WTC11 (cell line): Measurements from ENCODE around the gene ATP5PF. TPM values are rescaled to one million over a fixed set of nuclear protein-coding genes. Genes with fewer than 3 reads are reported as not detected.
A peak's percentile ranks its signal among the peaks of the same experiment; 100 is the strongest.

Experiments used
- ATAC-seq: fragments of 200-7000 bp; cut with Tn5 transposase; 2 replicates; pipeline ENCODE4 v1.10.0; 2021; ENCODE audit warnings: mild to moderate bottlenecking, moderate library complexity
- CTCF ChIA-PET: fragments of 300-600 bp; sonication (Branson Sonifier 250); formaldehyde crosslinking; loops from one replicate; lab custom pipeline; 2021; ENCODE audit warnings: antibody characterized with exemption; lab: Charles Lee
- POLR2A ChIA-PET: fragments of 350-600 bp; sonication (Branson Sonifier 250); formaldehyde crosslinking; loops from one replicate; lab custom pipeline; 2021; ENCODE audit warnings: antibody characterized with exemption; lab: Charles Lee
- DNase-seq: peaks from one replicate; pipeline ENCODE4 v3.0.0; 2021; ENCODE audit warnings: low spot score
- H3K27ac Mint-ChIP-seq: 2 replicates; pipeline ENCODE4 v1.8.0; 2021; ENCODE audit warnings: mixed read lengths
- H3K27me3 Mint-ChIP-seq: 2 replicates; pipeline ENCODE4 v1.8.0; 2021; ENCODE audit warnings: low read depth, mild to moderate bottlenecking, moderate library complexity, mixed read lengths
- H3K36me3 Mint-ChIP-seq: 2 replicates; pipeline ENCODE4 v1.8.0; 2021; ENCODE audit warnings: mixed read lengths
- H3K4me1 Mint-ChIP-seq: 2 replicates; pipeline ENCODE4 v1.8.0; 2022; ENCODE audit warnings: mixed read lengths
- H3K4me3 Mint-ChIP-seq: 2 replicates; pipeline ENCODE4 v1.8.0; 2021; ENCODE audit warnings: mild to moderate bottlenecking, moderate library complexity, mixed read lengths
- H3K9me3 Mint-ChIP-seq: 2 replicates; pipeline ENCODE4 v1.8.0; 2021; ENCODE audit warnings: mixed read lengths
- ARID4B ChIP-seq: sonication (generic); formaldehyde crosslinking; IDR thresholded peaks from 2 replicates; pipeline ENCODE4 v1.8.0; 2023; ENCODE audit warnings: missing genetic modification reagents, mild to moderate bottlenecking, borderline replicate concordance
- ATF3 ChIP-seq: sonication (generic); formaldehyde crosslinking; conservative IDR thresholded peaks from 2 replicates; pipeline ENCODE4 v1.8.1; 2022; ENCODE audit warnings: mild to moderate bottlenecking, missing genetic modification reagents
- E2F4 ChIP-seq: sonication (generic); formaldehyde crosslinking; IDR thresholded peaks from 2 replicates; pipeline ENCODE4 v1.8.1; 2022; ENCODE audit warnings: low read depth, mild to moderate bottlenecking, moderate library complexity, missing genetic modification reagents, borderline replicate concordance
- E2F5 ChIP-seq: sonication (generic); formaldehyde crosslinking; IDR thresholded peaks from 2 replicates; pipeline ENCODE4 v1.8.1; 2022; ENCODE audit warnings: mild to moderate bottlenecking, moderate library complexity, missing genetic modification reagents
- ERG ChIP-seq: fragments of 250-450 bp; sonication (Bioruptor Pico); IDR thresholded peaks from 2 replicates; pipeline ENCODE4 v1.8.0; 2021; ENCODE audit warnings: mild to moderate bottlenecking
- FOXK1 ChIP-seq: sonication (generic); formaldehyde crosslinking; IDR thresholded peaks from 2 replicates; pipeline ENCODE4 v1.8.0; 2022; ENCODE audit warnings: mild to moderate bottlenecking, moderate library complexity, missing genetic modification reagents
- GABPB1 ChIP-seq: sonication (generic); formaldehyde crosslinking; IDR thresholded peaks from 2 replicates; pipeline ENCODE4 v1.8.1; 2023; ENCODE audit warnings: mild to moderate bottlenecking, missing genetic modification reagents
- GRHL2 ChIP-seq: fragments of 250-450 bp; sonication (Bioruptor Pico); IDR thresholded peaks from 2 replicates; pipeline ENCODE4 v1.8.0; 2022; ENCODE audit warnings: mild to moderate bottlenecking, moderate library complexity; ENCODE audit not compliant: insufficient replicate concordance, severe bottlenecking
- HMGA2 ChIP-seq: fragments of 250-450 bp; sonication (Bioruptor Pico); IDR thresholded peaks from 2 replicates; pipeline ENCODE4 v1.4.0; 2021; ENCODE audit warnings: mild to moderate bottlenecking, moderate library complexity
- IRF1 ChIP-seq: sonication (generic); formaldehyde crosslinking; IDR thresholded peaks from 2 replicates; pipeline ENCODE4 v1.8.0; 2023; ENCODE audit warnings: missing genetic modification reagents
- JAZF1 ChIP-seq: fragments of 250-450 bp; sonication (Bioruptor Pico); IDR thresholded peaks from 2 replicates; pipeline ENCODE4 v1.9.0; 2021; ENCODE audit warnings: moderate library complexity, mild to moderate bottlenecking, inconsistent platforms
- MXD4 ChIP-seq: fragments of 250-450 bp; sonication (Bioruptor Pico); IDR thresholded peaks from 2 replicates; pipeline ENCODE4 v1.8.0; 2021; ENCODE audit warnings: mild to moderate bottlenecking, moderate library complexity, borderline replicate concordance
- MYBL2 ChIP-seq: sonication (generic); formaldehyde crosslinking; IDR thresholded peaks from 2 replicates; pipeline ENCODE4 v1.8.1; 2023; ENCODE audit warnings: mild to moderate bottlenecking, moderate library complexity, missing genetic modification reagents
- NFATC4 ChIP-seq: fragments of 250-450 bp; sonication (Bioruptor Pico); IDR thresholded peaks from 2 replicates; pipeline ENCODE4 v1.9.0; 2021; ENCODE audit warnings: mild to moderate bottlenecking
- NR1H2 ChIP-seq: sonication (generic); formaldehyde crosslinking; IDR thresholded peaks from 2 replicates; pipeline ENCODE4 v1.9.0; 2021; ENCODE audit warnings: mild to moderate bottlenecking, moderate library complexity, missing genetic modification reagents
- SP1 ChIP-seq: sonication (generic); formaldehyde crosslinking; conservative IDR thresholded peaks from 2 replicates; pipeline ENCODE4 v1.8.1; 2022; ENCODE audit warnings: missing genetic modification reagents
- TP53 ChIP-seq: sonication (generic); formaldehyde crosslinking; IDR thresholded peaks from 2 replicates; pipeline ENCODE4 v1.8.1; 2023; ENCODE audit warnings: mild to moderate bottlenecking, missing genetic modification reagents
- ZNF138 ChIP-seq: sonication (generic); formaldehyde crosslinking; conservative IDR thresholded peaks from 2 replicates; pipeline ENCODE4 v1.8.1; 2022; ENCODE audit warnings: mild to moderate bottlenecking, moderate library complexity, missing genetic modification reagents
- ZNF671 ChIP-seq: fragments of 250-450 bp; sonication (Bioruptor Pico); IDR thresholded peaks from 2 replicates; pipeline ENCODE4 v1.8.0; 2021; ENCODE audit warnings: mild to moderate bottlenecking
- total RNA-seq: library from RNA; stranded (reverse); gene quantifications from 3 replicates; pipeline ENCODE4 v1.2.3, GENCODE V29; 2021

The ATP5PF gene
- total RNA-seq, 1 experiment from 2014 or later = 129 TPM

- Mint-ChIP-seq H3K36me3 (peaks cover 46% of the 10 kb centered on the region), H3K27ac (peak overlapping the region; percentile 39), H3K4me1 (no peaks in the 10 kb centered on the region), H3K9me3 (no peaks in the 10 kb centered on the region), H3K4me3 (no peak overlapping the region), H3K27me3 (no peaks in the 10 kb centered on the region)
- DNase-seq (no peak), ATAC-seq (no peak)
- ChIA-PET CTCF (no interaction called here), POLR2A (no interaction called here)
- no peak for TF ChIP-seq GABPB1
- no peak for TF ChIP-seq ZNF671 (CRISPR knock-in tag)
- no peak for TF ChIP-seq MYBL2 (CRISPR knock-in tag)
- no peak for TF ChIP-seq TP53
- TF ChIP-seq GRHL2 = no peak
- TF ChIP-seq ARID4B (CRISPR knock-in tag) = no peak
- TF ChIP-seq MXD4 (CRISPR knock-in tag) = no peak
- no peak for TF ChIP-seq NR1H2
- no peak for TF ChIP-seq E2F4 (CRISPR knock-in tag)
- no peak for TF ChIP-seq NFATC4
- TF ChIP-seq FOXK1 = no peak
- no peak for TF ChIP-seq IRF1 (CRISPR knock-in tag)
- TF ChIP-seq ZNF138 (CRISPR knock-in tag) = no peak
- TF ChIP-seq ATF3 = no peak
- no peak for TF ChIP-seq E2F5 (CRISPR knock-in tag)
- no peak for TF ChIP-seq ERG (CRISPR knock-in tag)
- TF ChIP-seq SP1 (CRISPR knock-in tag) = no peak
- no peak for TF ChIP-seq HMGA2
- no peak for TF ChIP-seq JAZF1 (CRISPR knock-in tag)
Measured at GRCh38 chr21:25756190-25756932, 21.7 kb upstream of the ATP5PF start.
